SK-N-SH (cell line): ENCODE data around the gene APBB2. TPM values are rescaled to one million over a fixed set of nuclear protein-coding genes. Genes with fewer than 3 reads are reported as not detected.

ENCODE experiments used
- CTCF ChIA-PET: fragments of 300-600, 350-600 bp; formaldehyde crosslinking; extraction: SDS; loops from one replicate; lab custom pipeline; 2021; lab: Yijun Ruan, JAX
- POLR2A ChIA-PET: fragments of 350-600 bp; sonication (Branson Sonifier 250); formaldehyde crosslinking; extraction: SDS; loops from one replicate; lab custom pipeline; 2020; ENCODE audit warnings: antibody characterized with exemption, inconsistent platforms; lab: Yijun Ruan, JAX
- DNase-seq: peaks from one replicate; pipeline ENCODE4 v3.0.0; 2012
- H2AFZ ChIP-seq: fragments of 200-600 bp; sonication (generic); 2 replicates; pipeline ENCODE4 v1.8.1; 2016; ENCODE audit warnings: antibody characterized with exemption, mild to moderate bottlenecking, low read depth
- H3F3A ChIP-seq: fragments of 200-600 bp; sonication (generic); replicated peaks from 2 replicates; pipeline ENCODE3; 2016; ENCODE audit warnings: antibody characterized with exemption, mild to moderate bottlenecking; ENCODE audit not compliant: insufficient read depth
- H3K27ac ChIP-seq, 2 experiments: fragments of 200-500 bp in 1 of 2; fragments of 200-600 bp in 1 of 2; sonication (Bioruptor generic) in 1 of 2; sonication (generic), shearing (Covaris generic) in 1 of 2; 2 replicates each; pipeline versions ENCODE4 v1.5.1 to v1.6.1; 2014 to 2016; ENCODE audit warnings: low read depth in 2 of 2, inconsistent platforms in 1 of 2, low read length in 1 of 2, mild to moderate bottlenecking in 1 of 2, mixed read lengths in 1 of 2
- H3K27me3 ChIP-seq: fragments of 200-600 bp; sonication (generic), shearing (Covaris generic); 2 replicates; pipeline ENCODE4 v1.6.1; 2016; ENCODE audit warnings: mixed run types; ENCODE audit not compliant: insufficient read depth
- H3K36me3 ChIP-seq, 2 experiments: fragments of 200-500 bp in 1 of 2; fragments of 200-600 bp in 1 of 2; sonication (Bioruptor generic) in 1 of 2; sonication (generic) in 1 of 2; replicated peaks in 1 of 2; 2 replicates each; pipeline versions ENCODE3 to v1.5.1; 2014 to 2016; ENCODE audit warnings: low read length in 1 of 2, mild to moderate bottlenecking in 1 of 2; ENCODE audit not compliant: insufficient read depth in 2 of 2, control insufficient read depth in 1 of 2
- H3K4me1 ChIP-seq, 2 experiments: fragments of 200-500 bp in 1 of 2; fragments of 200-600 bp in 1 of 2; sonication (Bioruptor generic) in 1 of 2; sonication (generic), shearing (Covaris generic) in 1 of 2; 2 replicates each; pipeline versions ENCODE4 v1.5.1 to v1.6.1; 2014 to 2016; ENCODE audit warnings: low read depth in 1 of 2, low read length in 1 of 2, mixed run types in 1 of 2; ENCODE audit not compliant: insufficient read depth in 2 of 2, control insufficient read depth in 1 of 2
- H3K4me2 ChIP-seq: fragments of 200-600 bp; sonication (generic), shearing (Covaris generic); 2 replicates; pipeline ENCODE4 v1.6.1; 2017; ENCODE audit warnings: mixed run types
- H3K4me3 ChIP-seq, 2 experiments: fragments of 200-500 bp in 1 of 2; fragments of 200-600 bp in 1 of 2; sonication (Bioruptor generic) in 1 of 2; sonication (generic), shearing (Covaris generic) in 1 of 2; 2 replicates each; pipeline versions ENCODE4 v1.5.1 to v1.8.1; 2014 to 2016; ENCODE audit warnings: low read depth in 2 of 2, inconsistent platforms in 1 of 2, low read length in 1 of 2, mild to moderate bottlenecking in 1 of 2, mixed read lengths in 1 of 2, moderate library complexity in 1 of 2
- H3K79me2 ChIP-seq: fragments of 200-600 bp; sonication (generic); 2 replicates; pipeline ENCODE4 v1.8.1; 2017; ENCODE audit warnings: mild to moderate bottlenecking; ENCODE audit not compliant: insufficient read depth
- H3K9ac ChIP-seq: fragments of 200-600 bp; sonication (generic); 2 replicates; pipeline ENCODE4 v1.6.1; 2017; ENCODE audit warnings: mixed run types
- H3K9me2 ChIP-seq: fragments of 200-600 bp; sonication (generic); 2 replicates; pipeline ENCODE4 v1.6.1; 2017; ENCODE audit warnings: mixed run types
- H3K9me3 ChIP-seq: fragments of 200-600 bp; sonication (generic); 2 replicates; pipeline ENCODE4 v1.6.1; 2017; ENCODE audit warnings: mixed run types, mild to moderate bottlenecking, moderate library complexity
- H4K20me1 ChIP-seq: fragments of 200-600 bp; sonication (generic); 2 replicates; pipeline ENCODE4 v1.6.1; 2017; ENCODE audit warnings: mild to moderate bottlenecking, mixed run types; ENCODE audit not compliant: insufficient read depth
- EP300 ChIP-seq, 2 experiments: IDR thresholded peaks; 2 replicates each; pipeline versions ENCODE4 v1.4.0 to v1.6.1; 2012; ENCODE audit warnings: borderline replicate concordance in 1 of 2, low read depth in 1 of 2, low read length in 1 of 2
- EZH2phosphoT487 ChIP-seq: fragments of 200-600 bp; sonication (generic); IDR thresholded peaks from 2 replicates; pipeline ENCODE4 v1.6.1; 2017; ENCODE audit warnings: low read depth, mixed run types, mild to moderate bottlenecking, antibody characterized with exemption, moderate library complexity, borderline replicate concordance
- FOSL2 ChIP-seq: IDR thresholded peaks from 2 replicates; pipeline ENCODE4 v1.4.0; 2012; ENCODE audit warnings: low read depth, mild to moderate bottlenecking, moderate library complexity, borderline replicate concordance
- FOXJ3 ChIP-seq: sonication (generic); formaldehyde crosslinking; IDR thresholded peaks from 2 replicates; pipeline ENCODE4 v1.5.1; 2020; ENCODE audit warnings: mild to moderate bottlenecking, missing genetic modification reagents
- JUND ChIP-seq: IDR thresholded peaks from 2 replicates; pipeline ENCODE4 v1.4.0; 2012
- NFIC ChIP-seq: IDR thresholded peaks from 2 replicates; pipeline ENCODE4 v1.4.0; 2012; ENCODE audit warnings: borderline replicate concordance
- POLR2AphosphoS5 ChIP-seq: IDR thresholded peaks from 2 replicates; pipeline ENCODE4 v1.6.1; 2012; ENCODE audit warnings: low read depth, low read length
- RAD21 ChIP-seq: IDR thresholded peaks from 2 replicates; pipeline ENCODE4 v1.6.1; 2012; ENCODE audit warnings: mild to moderate bottlenecking, low read length
- RFX5 ChIP-seq: IDR thresholded peaks from 2 replicates; pipeline ENCODE4 v1.6.1; 2012; ENCODE audit warnings: mild to moderate bottlenecking, improper control_type of control experiment, low read length
- SMC3 ChIP-seq: IDR thresholded peaks from 2 replicates; pipeline ENCODE4 v1.6.1; 2012; ENCODE audit warnings: low read depth, low read length, improper control_type of control experiment
- TCF12 ChIP-seq: IDR thresholded peaks from 2 replicates; pipeline ENCODE4 v1.4.0; 2012
- WGBS: methylation state at CpG from one replicate; pipeline ENCODE4 v1.1.6; 2017; ENCODE audit warnings: low lambda C conversion rate; 5-methylcytosine and 5-hydroxymethylcytosine counted together
- polyA plus RNA-seq, 3 experiments: library from polyadenylated mRNA; depleted of rRNA; stranded (reverse); fragments of >200 nt; gene quantifications; 2 replicates each; pipeline ENCODE4 v1.2.3, GENCODE V29; 2012
- TF ChIP-seq, protein P1 (sequence below): fragments of 200-600 bp; sonication (generic); IDR thresholded peaks from 2 replicates; pipeline ENCODE4 v1.6.1; 2017; ENCODE audit warnings: antibody characterized with exemption, mild to moderate bottlenecking, moderate library complexity
- TF ChIP-seq, protein P2 (sequence below): IDR thresholded peaks from 2 replicates; pipeline ENCODE4; 2012
- TF ChIP-seq, protein P3 (sequence below): fragments of 150-350 bp; IDR thresholded peaks from 2 replicates; pipeline ENCODE4 v1.6.1; 2016; ENCODE audit warnings: mild to moderate bottlenecking, low read depth, low read length
- TF ChIP-seq, protein P4 (sequence below): IDR thresholded peaks from 2 replicates; pipeline ENCODE4 v1.4.0; 2012; ENCODE audit warnings: low read depth
- TF ChIP-seq, protein P5 (sequence below): IDR thresholded peaks from 2 replicates; pipeline ENCODE4 v1.4.0; 2012; ENCODE audit warnings: low read depth, borderline replicate concordance
- TF ChIP-seq, protein P6 (sequence below): fragments of 150-350 bp; IDR thresholded peaks from 2 replicates; pipeline ENCODE4 v1.6.1; 2017; ENCODE audit warnings: antibody characterized with exemption, low read length, low read depth, borderline replicate concordance

Gene APBB2
- polyA plus RNA-seq, 1 of the 3 experiments (the other 2 are of a cell fraction): 49.8 TPM

DNA sequence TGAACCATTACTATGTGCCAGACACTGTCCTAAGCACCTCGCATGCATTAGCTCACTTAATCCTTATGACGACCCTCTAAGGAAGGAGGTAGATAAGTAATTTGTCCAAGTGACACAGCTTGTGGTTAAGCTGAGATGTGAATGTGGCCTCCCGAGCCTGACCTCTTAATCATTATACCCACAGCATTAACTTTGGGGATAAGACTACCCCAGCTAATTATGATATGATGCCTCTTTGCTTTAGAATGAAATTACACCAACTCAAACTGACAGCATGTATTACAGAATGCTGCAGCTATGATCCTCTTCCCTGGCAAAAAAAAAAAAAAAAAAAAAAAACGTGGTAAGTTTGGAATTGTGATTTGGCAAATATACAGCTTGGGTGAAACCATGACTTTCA, 53.5 kb downstream of the APBB2 start:
- ChIA-PET CTCF (interaction anchor here (0.6 kb wide), 1 partner anchor 725 kb away, joined by 3 read pairs; no protein-coding TSS in a partner anchor), POLR2A (no interaction called here)
- Histone ChIP-seq H3K4me3 (no peak overlapping the region), H3K27me3 (no peaks in the 10 kb centered on the region), H3F3A (peaks cover 53% of the 10 kb centered on the region), H2AFZ (no peak overlapping the region), H3K4me2 (peak overlapping the region; percentile 60), H3K36me3 (no peaks in the 10 kb centered on the region), H3K9me3 (no peaks in the 10 kb centered on the region), H3K9ac (peak overlapping the region; percentile 58; the same call in 1 of the 2 replicates), H4K20me1 (no peaks in the 10 kb centered on the region), H3K27ac (peak overlapping the region; percentile 78 to 93), H3K9me2 (no peaks in the 10 kb centered on the region), H3K79me2 (peaks cover 85% of the 10 kb centered on the region), H3K4me1 (peaks cover 4 to 39% of the 10 kb centered on the region in 2 experiments; a peak in 2 of 4 replicates)
- 26% methylated on average over 4 of the region's 4 CpGs for WGBS
- TF ChIP-seq, protein P1, sequence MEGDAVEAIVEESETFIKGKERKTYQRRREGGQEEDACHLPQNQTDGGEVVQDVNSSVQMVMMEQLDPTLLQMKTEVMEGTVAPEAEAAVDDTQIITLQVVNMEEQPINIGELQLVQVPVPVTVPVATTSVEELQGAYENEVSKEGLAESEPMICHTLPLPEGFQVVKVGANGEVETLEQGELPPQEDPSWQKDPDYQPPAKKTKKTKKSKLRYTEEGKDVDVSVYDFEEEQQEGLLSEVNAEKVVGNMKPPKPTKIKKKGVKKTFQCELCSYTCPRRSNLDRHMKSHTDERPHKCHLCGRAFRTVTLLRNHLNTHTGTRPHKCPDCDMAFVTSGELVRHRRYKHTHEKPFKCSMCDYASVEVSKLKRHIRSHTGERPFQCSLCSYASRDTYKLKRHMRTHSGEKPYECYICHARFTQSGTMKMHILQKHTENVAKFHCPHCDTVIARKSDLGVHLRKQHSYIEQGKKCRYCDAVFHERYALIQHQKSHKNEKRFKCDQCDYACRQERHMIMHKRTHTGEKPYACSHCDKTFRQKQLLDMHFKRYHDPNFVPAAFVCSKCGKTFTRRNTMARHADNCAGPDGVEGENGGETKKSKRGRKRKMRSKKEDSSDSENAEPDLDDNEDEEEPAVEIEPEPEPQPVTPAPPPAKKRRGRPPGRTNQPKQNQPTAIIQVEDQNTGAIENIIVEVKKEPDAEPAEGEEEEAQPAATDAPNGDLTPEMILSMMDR: no peak
- TF ChIP-seq, protein P2, sequence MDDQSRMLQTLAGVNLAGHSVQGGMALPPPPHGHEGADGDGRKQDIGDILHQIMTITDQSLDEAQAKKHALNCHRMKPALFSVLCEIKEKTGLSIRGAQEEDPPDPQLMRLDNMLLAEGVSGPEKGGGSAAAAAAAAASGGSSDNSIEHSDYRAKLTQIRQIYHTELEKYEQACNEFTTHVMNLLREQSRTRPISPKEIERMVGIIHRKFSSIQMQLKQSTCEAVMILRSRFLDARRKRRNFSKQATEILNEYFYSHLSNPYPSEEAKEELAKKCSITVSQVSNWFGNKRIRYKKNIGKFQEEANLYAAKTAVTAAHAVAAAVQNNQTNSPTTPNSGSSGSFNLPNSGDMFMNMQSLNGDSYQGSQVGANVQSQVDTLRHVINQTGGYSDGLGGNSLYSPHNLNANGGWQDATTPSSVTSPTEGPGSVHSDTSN: peak; percentile 72
- TF ChIP-seq, protein P3, sequence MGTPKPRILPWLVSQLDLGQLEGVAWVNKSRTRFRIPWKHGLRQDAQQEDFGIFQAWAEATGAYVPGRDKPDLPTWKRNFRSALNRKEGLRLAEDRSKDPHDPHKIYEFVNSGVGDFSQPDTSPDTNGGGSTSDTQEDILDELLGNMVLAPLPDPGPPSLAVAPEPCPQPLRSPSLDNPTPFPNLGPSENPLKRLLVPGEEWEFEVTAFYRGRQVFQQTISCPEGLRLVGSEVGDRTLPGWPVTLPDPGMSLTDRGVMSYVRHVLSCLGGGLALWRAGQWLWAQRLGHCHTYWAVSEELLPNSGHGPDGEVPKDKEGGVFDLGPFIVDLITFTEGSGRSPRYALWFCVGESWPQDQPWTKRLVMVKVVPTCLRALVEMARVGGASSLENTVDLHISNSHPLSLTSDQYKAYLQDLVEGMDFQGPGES: no peak
- TF ChIP-seq EP300 (IDR thresholded peaks at IDR 0.05; ENCODE audit: borderline replicate concordance in 1 of 2, low read depth in 1 of 2, low read length in 1 of 2) (peak in 1 of 2 experiments; percentile 51; a peak in 1 of 4 replicates), FOSL2 (peak; percentile 9; the same call in 1 of the 2 replicates), TCF12 (no peak; the same call in 1 of the 2 replicates), JUND (peak; percentile 43), POLR2AphosphoS5 (peak; percentile 19; the same call in 1 of the 2 replicates), RFX5 (no peak), NFIC (peak; percentile 54; the same call in 1 of the 2 replicates)
- DNase-seq: no peak

DNA sequence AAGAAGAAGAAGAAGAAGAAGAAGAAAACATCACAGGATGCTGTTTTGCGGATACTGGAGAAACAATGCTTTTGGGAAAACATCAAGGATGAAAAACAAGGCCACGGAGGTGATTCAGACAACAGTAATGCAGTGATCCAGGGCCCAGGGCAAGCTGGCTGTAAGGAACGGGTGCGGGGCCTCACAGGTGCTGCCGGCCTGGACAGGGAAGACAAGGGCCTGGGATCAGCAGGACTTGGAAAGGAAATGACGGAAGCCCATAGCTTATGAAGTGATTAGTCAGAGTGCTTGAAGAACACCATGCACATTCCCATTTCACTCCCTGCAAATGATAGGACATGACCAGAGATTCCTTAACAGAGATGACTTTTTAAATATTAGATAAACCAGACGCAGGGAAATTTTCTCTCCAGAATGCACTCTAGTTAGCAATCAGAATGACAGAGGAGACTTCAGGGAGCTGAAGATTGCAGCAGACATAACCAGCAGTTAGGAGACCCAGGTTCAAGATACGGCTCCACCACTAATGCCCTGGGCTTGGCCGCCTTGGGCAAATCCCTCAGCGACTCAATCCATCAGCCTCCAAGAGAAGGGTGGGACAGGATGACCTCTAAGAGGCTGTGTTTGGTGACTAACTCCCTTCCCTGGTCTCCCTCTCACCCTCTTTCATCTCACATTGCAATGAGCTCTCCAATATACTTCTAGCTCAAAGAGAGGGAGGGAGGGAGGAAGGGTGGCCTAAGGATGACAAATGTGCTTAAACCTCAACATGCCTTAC, 54.1 kb downstream of the APBB2 start:
- Histone ChIP-seq H3K4me2 (peak overlapping the region; percentile 60), H2AFZ (no peak overlapping the region), H3K4me1 (peaks cover 5 to 39% of the 10 kb centered on the region in 2 experiments; a peak in 2 of 4 replicates), H3K9me3 (no peaks in the 10 kb centered on the region), H3K36me3 (no peaks in the 10 kb centered on the region), H3K9me2 (no peaks in the 10 kb centered on the region), H4K20me1 (no peaks in the 10 kb centered on the region), H3K27me3 (no peaks in the 10 kb centered on the region), H3K4me3 (no peak overlapping the region), H3K27ac (peak overlapping the region; percentile 78 to 93), H3K79me2 (peaks cover 79% of the 10 kb centered on the region), H3K9ac (peak overlapping the region; percentile 58; the same call in 1 of the 2 replicates), H3F3A (peaks cover 60% of the 10 kb centered on the region)
- WGBS: 16% methylated on average over 10 of the region's 10 CpGs
- POLR2A ChIA-PET: no interaction called here
- CTCF ChIA-PET: interaction anchor here (0.6 to 0.7 kb wide), 2 partner anchors 12 to 17 kb away, joined by 3 read pairs; no protein-coding TSS in a partner anchor
- DNase-seq: no peak
- TF ChIP-seq RAD21 (no peak), FOSL2 (peak; percentile 86), FOXJ3 (CRISPR knock-in tag) (no peak), TCF12 (peak; percentile 92), SMC3 (no peak), EZH2phosphoT487 (no peak), JUND (peak; percentile 83)
- TF ChIP-seq, protein P4, sequence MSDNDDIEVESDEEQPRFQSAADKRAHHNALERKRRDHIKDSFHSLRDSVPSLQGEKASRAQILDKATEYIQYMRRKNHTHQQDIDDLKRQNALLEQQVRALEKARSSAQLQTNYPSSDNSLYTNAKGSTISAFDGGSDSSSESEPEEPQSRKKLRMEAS: 0 out of 2 replicates have a peak, but pooled peaks have one; percentile 45
- TF ChIP-seq, protein P5, sequence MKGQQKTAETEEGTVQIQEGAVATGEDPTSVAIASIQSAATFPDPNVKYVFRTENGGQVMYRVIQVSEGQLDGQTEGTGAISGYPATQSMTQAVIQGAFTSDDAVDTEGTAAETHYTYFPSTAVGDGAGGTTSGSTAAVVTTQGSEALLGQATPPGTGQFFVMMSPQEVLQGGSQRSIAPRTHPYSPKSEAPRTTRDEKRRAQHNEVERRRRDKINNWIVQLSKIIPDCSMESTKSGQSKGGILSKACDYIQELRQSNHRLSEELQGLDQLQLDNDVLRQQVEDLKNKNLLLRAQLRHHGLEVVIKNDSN: no peak
- TF ChIP-seq, protein P2: peak; percentile 71
- TF ChIP-seq, protein P6, sequence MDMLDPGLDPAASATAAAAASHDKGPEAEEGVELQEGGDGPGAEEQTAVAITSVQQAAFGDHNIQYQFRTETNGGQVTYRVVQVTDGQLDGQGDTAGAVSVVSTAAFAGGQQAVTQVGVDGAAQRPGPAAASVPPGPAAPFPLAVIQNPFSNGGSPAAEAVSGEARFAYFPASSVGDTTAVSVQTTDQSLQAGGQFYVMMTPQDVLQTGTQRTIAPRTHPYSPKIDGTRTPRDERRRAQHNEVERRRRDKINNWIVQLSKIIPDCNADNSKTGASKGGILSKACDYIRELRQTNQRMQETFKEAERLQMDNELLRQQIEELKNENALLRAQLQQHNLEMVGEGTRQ: no peak
